Measurements from ENCODE around the gene HDAC5. TPM values are rescaled to one million over a fixed set of nuclear protein-coding genes. Genes with fewer than 3 reads are reported as not detected.

The HDAC5 gene
- total RNA-seq, 1 experiment from 2014 or later: 16.9 TPM

DNA sequence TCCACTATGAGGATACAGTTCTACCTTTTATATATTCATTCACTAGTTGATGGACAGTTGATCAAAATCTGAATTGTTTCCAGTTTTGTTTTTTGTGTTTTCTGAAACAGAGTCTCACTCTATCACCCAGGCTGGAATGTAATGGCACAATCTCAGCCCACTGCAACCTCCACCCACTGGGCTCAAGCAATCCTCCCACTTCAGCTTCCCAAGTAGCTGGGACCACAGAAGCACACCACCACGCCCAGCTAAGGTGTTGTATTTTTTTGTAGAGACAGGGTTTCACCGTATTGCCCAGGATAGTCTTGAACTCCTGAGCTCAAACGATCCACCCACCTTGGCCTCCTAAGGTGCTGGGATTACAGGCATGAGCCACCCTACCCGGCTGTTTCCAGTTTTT, 78.0 kb downstream of the HDAC5 start:
- ChIA-PET CTCF (no interaction called here), POLR2A (ENCODE audit: low non-redundant PET) (no interaction called here)
- no peak for TF ChIP-seq EZH2 (IDR thresholded peaks at IDR 0.05; ENCODE audit: borderline replicate concordance, low read depth, low read length, poor library complexity, severe bottlenecking)
- TF ChIP-seq, protein P1, sequence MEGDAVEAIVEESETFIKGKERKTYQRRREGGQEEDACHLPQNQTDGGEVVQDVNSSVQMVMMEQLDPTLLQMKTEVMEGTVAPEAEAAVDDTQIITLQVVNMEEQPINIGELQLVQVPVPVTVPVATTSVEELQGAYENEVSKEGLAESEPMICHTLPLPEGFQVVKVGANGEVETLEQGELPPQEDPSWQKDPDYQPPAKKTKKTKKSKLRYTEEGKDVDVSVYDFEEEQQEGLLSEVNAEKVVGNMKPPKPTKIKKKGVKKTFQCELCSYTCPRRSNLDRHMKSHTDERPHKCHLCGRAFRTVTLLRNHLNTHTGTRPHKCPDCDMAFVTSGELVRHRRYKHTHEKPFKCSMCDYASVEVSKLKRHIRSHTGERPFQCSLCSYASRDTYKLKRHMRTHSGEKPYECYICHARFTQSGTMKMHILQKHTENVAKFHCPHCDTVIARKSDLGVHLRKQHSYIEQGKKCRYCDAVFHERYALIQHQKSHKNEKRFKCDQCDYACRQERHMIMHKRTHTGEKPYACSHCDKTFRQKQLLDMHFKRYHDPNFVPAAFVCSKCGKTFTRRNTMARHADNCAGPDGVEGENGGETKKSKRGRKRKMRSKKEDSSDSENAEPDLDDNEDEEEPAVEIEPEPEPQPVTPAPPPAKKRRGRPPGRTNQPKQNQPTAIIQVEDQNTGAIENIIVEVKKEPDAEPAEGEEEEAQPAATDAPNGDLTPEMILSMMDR (conservative IDR thresholded peaks at IDR 0.05; ENCODE audit: low read depth, low read length): no peak
- DNase-seq (ENCODE audit: low spot score): no peak
- Histone ChIP-seq H3K36me3 (ENCODE audit: insufficient read depth, low read length, poor library complexity, severe bottlenecking) (peaks cover 9% of the 10 kb centered on the region), H3K4me1 (ENCODE audit: insufficient read depth, low read length, poor library complexity, severe bottlenecking) (peaks cover 9% of the 10 kb centered on the region), H3K4me3 (ENCODE audit: low read depth, low read length, poor library complexity, severe bottlenecking) (no peak overlapping the region), H3K27ac (ENCODE audit: low read depth, low read length, poor library complexity, severe bottlenecking) (no peak overlapping the region), H3K27me3 (replicated peaks; ENCODE audit: insufficient read depth, low read depth, low read length, poor library complexity) (no peaks in the 10 kb centered on the region), H3K9me3 (ENCODE audit: low read depth, low read length, poor library complexity, severe bottlenecking) (no peaks in the 10 kb centered on the region)
- no TSS peak for BruUV-seq (replicated peaks)
- intact Hi-C loops (cut with micrococcal nuclease; ENCODE audit: unreplicated experiment): no loop called here

GRCh38 chr17:44044071-44044470, 79.4 kb downstream of the HDAC5 start:
- no peak overlapping the region for H3K4me3 ChIP-seq (ENCODE audit: low read depth, low read length, poor library complexity, severe bottlenecking)
- no peak for DNase-seq (ENCODE audit: low spot score)
- ChIA-PET CTCF (interaction anchor here (0.6 kb wide), 1 partner anchor 127 kb away, joined by 3 read pairs; no protein-coding TSS in a partner anchor), POLR2A (ENCODE audit: low non-redundant PET) (no interaction called here)
- no peaks in the 10 kb centered on the region for H3K36me3 ChIP-seq (ENCODE audit: insufficient read depth, low read length, poor library complexity, severe bottlenecking)
- H3K27me3 ChIP-seq (replicated peaks; ENCODE audit: insufficient read depth, low read depth, low read length, poor library complexity): no peaks in the 10 kb centered on the region
- no TSS peak for BruUV-seq (replicated peaks)
- H3K9me3 ChIP-seq (ENCODE audit: low read depth, low read length, poor library complexity, severe bottlenecking): no peaks in the 10 kb centered on the region
- intact Hi-C loops (cut with micrococcal nuclease; ENCODE audit: unreplicated experiment): no loop called here
- TF ChIP-seq, protein P1 (conservative IDR thresholded peaks at IDR 0.05; ENCODE audit: low read depth, low read length): no peak
- no peak for TF ChIP-seq EZH2 (IDR thresholded peaks at IDR 0.05; ENCODE audit: borderline replicate concordance, low read depth, low read length, poor library complexity, severe bottlenecking)
- peaks cover 9% of the 10 kb centered on the region for H3K4me1 ChIP-seq (ENCODE audit: insufficient read depth, low read length, poor library complexity, severe bottlenecking)
- no peak overlapping the region for H3K27ac ChIP-seq (ENCODE audit: low read depth, low read length, poor library complexity, severe bottlenecking)

DNA sequence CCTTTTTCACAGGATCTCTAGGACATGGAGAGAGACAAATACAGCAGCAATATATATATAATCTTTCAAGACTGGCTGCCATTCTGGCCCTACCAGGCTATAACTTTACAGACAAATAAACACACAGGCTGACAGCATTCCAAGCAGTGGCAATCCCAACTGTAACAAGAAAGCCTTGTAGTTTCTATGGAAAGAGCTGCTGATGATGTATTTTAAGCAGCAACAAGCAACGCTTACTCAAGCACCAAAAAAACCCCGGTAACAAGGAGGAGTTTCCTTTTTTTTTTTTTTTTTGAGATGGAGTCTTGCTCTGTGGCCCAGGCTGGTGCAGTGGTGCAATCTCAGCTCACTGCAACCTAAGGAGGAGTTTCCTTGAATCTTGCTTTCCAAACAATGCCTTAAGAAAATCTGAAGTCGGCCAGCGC, 80.2 kb downstream of the HDAC5 start:
- no peaks in the 10 kb centered on the region for H3K9me3 ChIP-seq (ENCODE audit: low read depth, low read length, poor library complexity, severe bottlenecking)
- ChIA-PET CTCF (interaction anchor here (0.6 kb wide), 1 partner anchor 126 kb away, joined by 3 read pairs; no protein-coding TSS in a partner anchor), POLR2A (ENCODE audit: low non-redundant PET) (no interaction called here)
- no peak overlapping the region for H3K4me3 ChIP-seq (ENCODE audit: low read depth, low read length, poor library complexity, severe bottlenecking)
- H3K36me3 ChIP-seq (ENCODE audit: insufficient read depth, low read length, poor library complexity, severe bottlenecking): no peaks in the 10 kb centered on the region
- no TSS peak for BruUV-seq (replicated peaks)
- DNase-seq (ENCODE audit: low spot score): no peak
- H3K27ac ChIP-seq (ENCODE audit: low read depth, low read length, poor library complexity, severe bottlenecking): no peak overlapping the region
- peaks cover 9% of the 10 kb centered on the region for H3K4me1 ChIP-seq (ENCODE audit: insufficient read depth, low read length, poor library complexity, severe bottlenecking)
- H3K27me3 ChIP-seq (replicated peaks; ENCODE audit: insufficient read depth, low read depth, low read length, poor library complexity): no peaks in the 10 kb centered on the region
- intact Hi-C loops (cut with micrococcal nuclease; ENCODE audit: unreplicated experiment): no loop called here
- no peak for TF ChIP-seq EZH2 (IDR thresholded peaks at IDR 0.05; ENCODE audit: borderline replicate concordance, low read depth, low read length, poor library complexity, severe bottlenecking)
- TF ChIP-seq, protein P1 (conservative IDR thresholded peaks at IDR 0.05; ENCODE audit: low read depth, low read length): no peak
